Measurements from ENCODE around the gene PRF1.

DNA sequence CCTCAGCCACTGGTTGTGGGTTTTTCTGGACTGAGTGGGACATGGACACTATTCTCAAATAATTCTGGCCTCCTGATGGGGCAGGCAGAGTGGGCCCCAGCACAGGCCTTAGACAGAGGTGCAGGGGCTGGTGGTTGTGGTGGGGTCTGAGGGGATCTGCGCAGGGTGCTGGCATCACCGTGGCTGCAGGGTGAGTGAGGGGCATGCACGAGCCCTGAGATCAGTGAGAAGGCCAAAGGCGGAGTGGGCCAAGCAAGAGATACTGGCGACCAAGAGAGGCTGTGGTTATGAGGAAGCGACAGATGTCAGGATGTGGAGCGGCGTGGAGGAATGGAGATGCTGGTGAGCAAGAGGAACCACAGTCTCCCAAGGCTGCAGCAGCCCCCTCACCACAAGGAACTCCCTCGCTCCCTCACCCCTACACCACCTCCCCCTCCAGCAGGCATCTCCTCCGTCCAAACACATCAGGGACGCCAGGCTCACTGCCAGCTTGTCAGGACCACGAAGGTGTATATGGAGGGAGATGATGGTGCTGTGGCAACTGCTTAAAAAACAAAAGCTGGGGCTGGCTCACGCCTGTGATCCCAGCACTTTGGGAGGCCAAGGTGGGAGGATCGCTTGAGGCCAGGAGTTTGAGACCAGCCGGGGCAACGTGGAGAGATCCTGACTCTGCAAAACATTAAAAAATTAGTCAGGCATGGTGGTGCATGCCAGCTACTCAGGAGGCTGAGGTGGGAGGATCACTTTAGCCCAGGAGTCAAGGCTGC, 9.6 kb downstream of the PRF1 start:
- TF ChIP-seq, protein P1, sequence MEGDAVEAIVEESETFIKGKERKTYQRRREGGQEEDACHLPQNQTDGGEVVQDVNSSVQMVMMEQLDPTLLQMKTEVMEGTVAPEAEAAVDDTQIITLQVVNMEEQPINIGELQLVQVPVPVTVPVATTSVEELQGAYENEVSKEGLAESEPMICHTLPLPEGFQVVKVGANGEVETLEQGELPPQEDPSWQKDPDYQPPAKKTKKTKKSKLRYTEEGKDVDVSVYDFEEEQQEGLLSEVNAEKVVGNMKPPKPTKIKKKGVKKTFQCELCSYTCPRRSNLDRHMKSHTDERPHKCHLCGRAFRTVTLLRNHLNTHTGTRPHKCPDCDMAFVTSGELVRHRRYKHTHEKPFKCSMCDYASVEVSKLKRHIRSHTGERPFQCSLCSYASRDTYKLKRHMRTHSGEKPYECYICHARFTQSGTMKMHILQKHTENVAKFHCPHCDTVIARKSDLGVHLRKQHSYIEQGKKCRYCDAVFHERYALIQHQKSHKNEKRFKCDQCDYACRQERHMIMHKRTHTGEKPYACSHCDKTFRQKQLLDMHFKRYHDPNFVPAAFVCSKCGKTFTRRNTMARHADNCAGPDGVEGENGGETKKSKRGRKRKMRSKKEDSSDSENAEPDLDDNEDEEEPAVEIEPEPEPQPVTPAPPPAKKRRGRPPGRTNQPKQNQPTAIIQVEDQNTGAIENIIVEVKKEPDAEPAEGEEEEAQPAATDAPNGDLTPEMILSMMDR (IDR thresholded peaks at IDR 0.05), result no peak
- no peak for TF ChIP-seq POLR2A (IDR thresholded peaks at IDR 0.05)
